ENCODE results near the gene TUBA8.

DNA sequence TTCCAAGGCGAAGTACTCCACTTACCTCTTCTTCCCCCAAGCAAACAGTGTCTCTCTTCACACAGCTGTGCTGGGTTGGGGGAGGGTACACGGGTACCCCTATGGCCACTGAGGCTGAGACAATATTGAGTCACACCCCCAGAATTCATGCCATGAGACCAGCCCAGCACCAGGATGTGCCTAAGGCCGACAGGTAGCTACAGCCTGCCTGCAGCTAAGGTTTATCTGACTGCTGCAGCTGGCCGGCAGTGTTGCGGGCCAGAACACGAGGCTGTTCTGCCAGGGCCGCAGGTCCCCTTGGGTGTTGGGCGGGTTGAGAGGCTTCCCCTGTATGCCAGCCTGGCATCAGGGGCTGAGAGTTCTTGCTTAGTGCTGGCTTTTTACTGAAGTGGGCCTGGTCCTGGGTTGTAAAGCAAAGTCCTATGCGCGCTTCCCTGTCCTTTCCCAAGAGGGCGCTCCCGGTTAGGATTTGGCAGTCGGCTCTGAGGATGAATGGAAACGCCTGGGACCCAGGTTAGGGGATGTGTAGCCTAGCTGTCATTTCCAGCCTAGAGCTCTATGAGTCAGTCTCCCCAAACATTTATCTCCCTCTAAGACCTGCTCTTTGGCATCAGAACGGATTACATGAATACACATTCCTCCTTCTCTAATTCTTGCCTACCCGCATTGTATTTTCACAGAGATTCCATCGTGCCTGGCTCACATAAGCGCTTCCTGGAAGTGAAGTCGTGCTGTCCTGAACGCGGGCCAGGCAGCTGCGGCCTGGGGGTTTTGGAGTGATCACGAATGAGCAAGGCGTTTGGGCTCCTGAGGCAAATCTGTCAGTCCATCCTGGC lies 46.5 kb downstream of the TUBA8 start:
- TF ChIP-seq CTCF (IDR thresholded peaks at IDR 0.05) (peak; percentile 69), CREB1 (CRISPR knock-in tag; IDR thresholded peaks at IDR 0.05) (no peak)
- TF ChIP-seq, protein P1, sequence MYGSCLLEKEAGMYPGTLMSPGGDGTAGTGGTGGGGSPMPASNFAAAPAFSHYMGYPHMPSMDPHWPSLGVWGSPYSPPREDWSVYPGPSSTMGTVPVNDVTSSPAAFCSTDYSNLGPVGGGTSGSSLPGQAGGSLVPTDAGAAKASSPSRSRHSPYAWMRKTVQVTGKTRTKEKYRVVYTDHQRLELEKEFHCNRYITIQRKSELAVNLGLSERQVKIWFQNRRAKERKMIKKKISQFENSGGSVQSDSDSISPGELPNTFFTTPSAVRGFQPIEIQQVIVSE (CRISPR knock-in tag; IDR thresholded peaks at IDR 0.05; ENCODE audit: borderline replicate concordance) = no peak
- TF ChIP-seq, protein P2, sequence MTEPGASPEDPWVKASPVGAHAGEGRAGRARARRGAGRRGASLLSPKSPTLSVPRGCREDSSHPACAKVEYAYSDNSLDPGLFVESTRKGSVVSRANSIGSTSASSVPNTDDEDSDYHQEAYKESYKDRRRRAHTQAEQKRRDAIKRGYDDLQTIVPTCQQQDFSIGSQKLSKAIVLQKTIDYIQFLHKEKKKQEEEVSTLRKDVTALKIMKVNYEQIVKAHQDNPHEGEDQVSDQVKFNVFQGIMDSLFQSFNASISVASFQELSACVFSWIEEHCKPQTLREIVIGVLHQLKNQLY (CRISPR knock-in tag; IDR thresholded peaks at IDR 0.05) = no peak
